BJ (cell line): ENCODE results near the gene HOMER3. TPM values are rescaled to one million over a fixed set of nuclear protein-coding genes. Genes with fewer than 3 reads are reported as not detected.
A peak's percentile ranks its signal among the peaks of the same experiment; 100 is the strongest.

Experiments used
- CTCF ChIA-PET: fragments of 350-600 bp; formaldehyde crosslinking; extraction: SDS; loops from one replicate; lab custom pipeline; 2021; ENCODE audit warnings: antibody characterized with exemption, inconsistent platforms; lab: Yijun Ruan, JAX
- POLR2A ChIA-PET: fragments of 300-600 bp; sonication (Branson Sonifier 250); formaldehyde crosslinking; extraction: SDS; loops from one replicate; lab custom pipeline; 2021; ENCODE audit warnings: antibody characterized with exemption; lab: Charles Lee
- DNase-seq: peaks from one replicate; pipeline ENCODE4 v3.0.0-alpha.2; 2011; ENCODE audit warnings: low read depth
- H3K27me3 ChIP-seq: 2 replicates; pipeline ENCODE4 v1.6.0; 2011; ENCODE audit warnings: low read length; ENCODE audit not compliant: control insufficient read depth, insufficient read depth
- H3K36me3 ChIP-seq: 2 replicates; pipeline ENCODE4 v1.5.1; 2011; ENCODE audit warnings: low read length; ENCODE audit not compliant: control insufficient read depth, insufficient read depth
- H3K4me3 ChIP-seq: 2 replicates; pipeline ENCODE4 v1.5.1; 2011; ENCODE audit warnings: low read depth, mild to moderate bottlenecking, control low read depth, low read length
- CTCF ChIP-seq: IDR thresholded peaks from 2 replicates; pipeline ENCODE4 v1.5.1; 2011; ENCODE audit warnings: low read depth, mild to moderate bottlenecking, control low read depth, inconsistent platforms, low read length, moderate library complexity; ENCODE audit not compliant: insufficient read depth
- polyA plus RNA-seq: library from polyadenylated mRNA; depleted of rRNA; stranded (reverse); fragments of >200 nt; gene quantifications from 2 replicates; pipeline ENCODE4 v1.2.3, GENCODE V29; 2011

Gene HOMER3
- polyA plus RNA-seq, 1 experiment: 55.3 TPM

- CTCF ChIA-PET: interaction anchor here (0.7 to 1.8 kb wide), 4 partner anchors 8 to 492 kb away, joined by 3 to 4 read pairs (median 4); no protein-coding TSS in a partner anchor
- POLR2A ChIA-PET: no interaction called here
- peaks cover 16% of the 10 kb centered on the region for H3K36me3 ChIP-seq
- H3K4me3 ChIP-seq: no peak overlapping the region
- TF ChIP-seq CTCF: peak; percentile 47
- no peak for DNase-seq
- no peaks in the 10 kb centered on the region for H3K27me3 ChIP-seq
Observed at GRCh38 chr19:18915639-18916038, 25.4 kb downstream of the HOMER3 start.

- Histone ChIP-seq H3K36me3 (peaks cover 21% of the 10 kb centered on the region), H3K27me3 (no peaks in the 10 kb centered on the region), H3K4me3 (no peak overlapping the region)
- POLR2A ChIA-PET: no interaction called here
- DNase-seq: no peak
- no peak for TF ChIP-seq CTCF
- CTCF ChIA-PET: interaction anchor here (0.6 to 1.0 kb wide), 2 partner anchors 24 to 73 kb away, joined by 3 read pairs; no protein-coding TSS in a partner anchor
Observed at GRCh38 chr19:18913466-18913865, 27.6 kb downstream of the HOMER3 start.

DNA sequence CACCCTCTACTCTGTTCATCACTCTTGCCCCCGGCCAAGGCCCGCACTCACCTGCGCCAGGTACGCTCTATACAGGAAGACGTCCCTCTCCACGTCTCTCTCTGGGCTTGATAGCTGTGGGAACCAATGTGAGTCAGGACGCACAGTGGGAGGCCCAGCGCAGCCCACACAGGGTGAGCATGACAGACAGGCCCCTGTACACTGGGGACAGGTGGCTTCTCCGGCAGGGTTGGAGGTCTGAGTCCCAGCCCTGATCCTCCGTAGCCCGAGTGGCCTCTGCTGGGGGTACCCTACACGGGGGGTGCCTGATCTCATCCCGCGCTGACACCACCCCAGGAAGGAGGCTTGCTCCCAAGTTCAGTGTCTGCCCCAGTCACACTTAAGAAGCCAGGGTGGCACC is 28.1 kb downstream of the HOMER3 start:
- H3K4me3 ChIP-seq: no peak overlapping the region
- H3K27me3 ChIP-seq: no peaks in the 10 kb centered on the region
- ChIA-PET CTCF (interaction anchor here (0.6 to 1.0 kb wide), 2 partner anchors 23 to 74 kb away, joined by 3 read pairs; no protein-coding TSS in a partner anchor), POLR2A (no interaction called here)
- H3K36me3 ChIP-seq: peaks cover 24% of the 10 kb centered on the region
- TF ChIP-seq CTCF: no peak
- no peak for DNase-seq

DNA sequence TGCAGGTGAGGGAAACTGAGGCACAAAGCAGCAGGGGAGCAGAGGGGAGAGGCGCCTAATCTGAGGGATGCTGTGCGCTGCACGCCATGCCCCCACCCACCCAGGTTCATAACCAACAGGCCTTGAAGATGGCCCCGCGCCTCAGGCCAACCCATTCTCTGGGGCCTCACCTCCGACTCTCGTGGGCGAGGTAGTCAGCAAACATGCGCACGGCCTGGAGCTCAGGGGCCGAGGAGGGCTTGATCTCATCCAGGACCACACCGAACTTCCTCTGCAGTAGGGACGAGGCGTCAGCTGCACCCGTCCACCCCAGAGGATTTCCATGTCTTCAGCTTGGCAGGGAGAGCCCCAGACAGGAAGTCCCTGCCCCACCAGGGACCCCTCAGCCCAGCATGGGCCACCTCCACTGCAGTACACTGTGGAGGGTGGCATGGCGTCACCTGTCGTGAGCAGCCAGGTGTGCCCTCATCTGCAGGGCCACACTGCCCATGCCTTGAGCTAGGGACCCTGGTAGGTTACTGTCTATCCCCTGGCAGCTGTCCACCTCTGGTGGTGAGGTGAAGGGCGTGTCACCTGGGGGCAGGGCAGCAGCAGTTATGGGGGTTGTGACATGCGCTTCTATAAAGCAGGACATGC is 30.1 kb downstream of the HOMER3 start:
- TF ChIP-seq CTCF: no peak
- POLR2A ChIA-PET: no interaction called here
- H3K27me3 ChIP-seq: no peaks in the 10 kb centered on the region
- CTCF ChIA-PET: interaction anchor here (1.0 kb wide), 1 partner anchor 76 kb away, joined by 4 read pairs; no protein-coding TSS in a partner anchor
- no peak for DNase-seq
- H3K4me3 ChIP-seq: no peak overlapping the region
- peaks cover 36% of the 10 kb centered on the region for H3K36me3 ChIP-seq

GRCh38 chr19:18910010-18910409 is 31.0 kb downstream of the HOMER3 start:
- DNase-seq: no peak
- no peak overlapping the region for H3K4me3 ChIP-seq
- ChIA-PET POLR2A (interaction anchor here (0.6 kb wide), 1 partner anchor 453 kb away, joined by 8 read pairs; no protein-coding TSS in a partner anchor), CTCF (interaction anchor here (1.0 kb wide), 1 partner anchor 77 kb away, joined by 4 read pairs; no protein-coding TSS in a partner anchor)
- H3K36me3 ChIP-seq: peaks cover 35% of the 10 kb centered on the region
- no peak for TF ChIP-seq CTCF
- H3K27me3 ChIP-seq: no peaks in the 10 kb centered on the region
